Hepatocyte (in vitro differentiated cells): ENCODE measurements around the gene BICDL1. TPM values are rescaled to one million over a fixed set of nuclear protein-coding genes. Genes with fewer than 3 reads are reported as not detected.

Source experiments
- DNase-seq: peaks from one replicate; pipeline ENCODE4 v3.0.0-alpha.2; 2016; ENCODE audit warnings: low spot score
- H2AFZ ChIP-seq: fragments of 200-600 bp; sonication (generic); 2 replicates; pipeline ENCODE4 v1.6.0; 2016; ENCODE audit warnings: antibody characterized with exemption, mild to moderate bottlenecking
- H3K27ac ChIP-seq: fragments of 200-600 bp; sonication (generic); 2 replicates; pipeline ENCODE4 v1.5.1; 2016; ENCODE audit warnings: mild to moderate bottlenecking
- H3K27me3 ChIP-seq: fragments of 200-600 bp; sonication (generic); 2 replicates; pipeline ENCODE4 v1.6.1; 2016
- H3K36me3 ChIP-seq: fragments of 200-600 bp; sonication (generic); replicated peaks from 2 replicates; pipeline ENCODE4 v1.5.1; 2016; ENCODE audit warnings: low read depth; ENCODE audit not compliant: insufficient read depth
- H3K4me1 ChIP-seq: fragments of 200-600 bp; sonication (generic); 2 replicates; pipeline ENCODE4 v1.5.1; 2016; ENCODE audit warnings: mild to moderate bottlenecking, moderate library complexity; ENCODE audit not compliant: insufficient read depth
- H3K4me2 ChIP-seq: fragments of 200-600 bp; sonication (generic); 2 replicates; pipeline ENCODE4 v1.6.0; 2016
- H3K4me3 ChIP-seq: fragments of 200-600 bp; sonication (generic); 2 replicates; pipeline ENCODE4 v1.5.1; 2016; ENCODE audit warnings: mild to moderate bottlenecking
- H3K79me2 ChIP-seq: fragments of 200-600 bp; sonication (generic); 2 replicates; pipeline ENCODE4 v1.6.0; 2017; ENCODE audit warnings: mild to moderate bottlenecking
- H3K9me2 ChIP-seq: fragments of 200-600 bp; sonication (generic); replicated peaks from 2 replicates; pipeline ENCODE4 v1.6.0; 2017; ENCODE audit warnings: mild to moderate bottlenecking; ENCODE audit not compliant: insufficient read depth
- H3K9me3 ChIP-seq: fragments of 200-600 bp; sonication (generic); 2 replicates; pipeline ENCODE4 v1.5.1; 2016; ENCODE audit warnings: low read depth, mild to moderate bottlenecking
- H4K20me1 ChIP-seq: fragments of 200-600 bp; sonication (generic); 2 replicates; pipeline ENCODE4 v1.6.0; 2016; ENCODE audit warnings: mild to moderate bottlenecking; ENCODE audit not compliant: insufficient read depth, poor library complexity, severe bottlenecking
- CTCF ChIP-seq: fragments of 200-600 bp; sonication (generic); IDR thresholded peaks from 2 replicates; pipeline ENCODE4 v1.5.1; 2016; ENCODE audit warnings: antibody characterized with exemption, mild to moderate bottlenecking; ENCODE audit not compliant: poor library complexity
- EZH2 ChIP-seq: fragments of 200-600 bp; sonication (generic); IDR thresholded peaks from 2 replicates; pipeline ENCODE4 v1.6.1; 2016; ENCODE audit warnings: antibody characterized with exemption, mild to moderate bottlenecking, borderline replicate concordance
- EZH2phosphoT487 ChIP-seq: fragments of 200-600 bp; sonication (generic); IDR thresholded peaks from one replicate; pipeline ENCODE4 v1.6.1; 2018; ENCODE audit warnings: antibody characterized with exemption, mild to moderate bottlenecking, low read depth, moderate library complexity; ENCODE audit not compliant: unreplicated experiment, severe bottlenecking
- WGBS: methylation state at CpG from one replicate; pipeline ENCODE4 v1.1.6; 2016; ENCODE audit warnings: low lambda C conversion rate; ENCODE audit errors: missing lambda C conversion rate; 5-methylcytosine and 5-hydroxymethylcytosine counted together
- polyA plus RNA-seq: library from polyadenylated mRNA; unstranded; fragments of >200 nt; fragmentation: Nextera tagmentation; extraction: Ambion mirVana; gene quantifications from 2 replicates; pipeline ENCODE4 v1.2.1, GENCODE V29; 2016
- total RNA-seq: library from RNA; depleted of rRNA; stranded (reverse); fragments of >200 nt; gene quantifications from 2 replicates; pipeline ENCODE4 v1.2.3, GENCODE V29; 2014

The BICDL1 gene
- total and polyA plus RNA-seq, 2 experiments from 2014 or later = 10.6 to 21.9 TPM

DNA sequence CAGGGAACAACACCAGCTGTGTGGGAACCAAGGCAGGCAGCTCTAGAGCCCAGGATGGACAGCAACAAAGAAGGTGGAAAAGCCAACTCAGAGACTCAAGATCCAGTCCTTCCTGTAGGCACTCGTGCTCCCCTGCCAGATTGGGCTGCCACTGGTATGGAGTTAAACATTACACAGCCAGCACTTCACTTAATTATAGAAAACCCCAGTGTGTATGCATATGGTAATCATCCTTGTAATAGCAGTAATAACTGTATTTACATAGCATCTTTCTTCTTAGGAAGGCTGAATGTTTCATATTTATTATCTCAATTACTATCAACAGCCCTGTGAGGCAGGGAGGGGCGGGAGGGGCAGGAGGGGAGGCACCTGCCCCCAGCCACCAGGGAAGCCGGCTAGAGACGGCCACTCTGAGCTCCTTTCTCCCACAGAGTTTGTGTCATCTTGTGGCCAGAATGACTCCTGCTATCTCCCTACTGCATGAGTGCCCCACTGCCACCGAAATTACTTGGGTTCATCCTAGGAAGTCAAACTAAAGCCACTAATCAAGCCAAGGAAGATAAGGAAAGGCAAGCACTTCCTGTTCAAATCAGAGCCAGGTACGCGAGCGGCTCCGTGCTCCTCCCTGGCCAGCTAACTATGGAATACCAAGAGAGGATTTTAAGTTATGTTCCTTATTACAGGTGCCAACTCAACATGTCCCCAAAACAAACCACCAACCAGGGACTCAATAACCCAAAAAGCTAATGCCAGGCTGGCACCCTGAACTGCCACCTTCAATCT lies 143.2 kb downstream of the BICDL1 start:
- no peaks in the 10 kb centered on the region for H4K20me1 ChIP-seq
- H3K4me1 ChIP-seq = no peaks in the 10 kb centered on the region
- no peak for TF ChIP-seq EZH2phosphoT487
- TF ChIP-seq EZH2 = no peak
- TF ChIP-seq CTCF = no peak
- WGBS = 90% methylated on average over 9 of the region's 9 CpGs
- no peak for DNase-seq
- H3K27me3 ChIP-seq = no peaks in the 10 kb centered on the region
- no peak overlapping the region for H2AFZ ChIP-seq
- no peak overlapping the region for H3K4me3 ChIP-seq
- no peaks in the 10 kb centered on the region for H3K9me3 ChIP-seq
- H3K36me3 ChIP-seq = no peaks in the 10 kb centered on the region
- H3K9me2 ChIP-seq = no peaks in the 10 kb centered on the region
- no peak overlapping the region for H3K27ac ChIP-seq
- H3K4me2 ChIP-seq = no peak overlapping the region
- H3K79me2 ChIP-seq = no peaks in the 10 kb centered on the region

DNA sequence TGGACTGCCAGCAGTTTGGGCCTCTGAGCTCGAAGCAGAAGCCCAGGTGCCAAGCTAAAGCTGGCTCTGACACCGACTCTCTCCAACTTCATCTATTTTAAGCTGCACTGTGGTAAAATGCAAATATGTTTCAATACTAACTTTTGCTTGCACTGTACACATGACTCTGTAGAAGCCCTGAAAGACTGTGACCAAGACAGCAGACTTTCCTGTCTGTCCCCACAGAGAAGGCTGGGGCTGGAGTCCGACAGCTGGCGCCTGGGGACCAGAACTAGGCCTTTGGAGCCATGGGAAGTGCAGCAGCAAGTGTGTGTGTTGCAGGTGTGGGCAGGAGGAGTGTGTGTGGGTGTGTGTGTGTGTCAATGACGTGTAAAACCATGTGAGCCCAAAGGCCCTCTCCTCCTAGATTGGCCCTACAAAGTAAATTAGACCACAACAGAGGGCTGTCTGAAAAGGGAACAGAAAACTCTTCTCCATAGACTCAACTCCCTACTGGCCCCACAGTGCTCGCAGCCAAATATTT lies 143.9 kb downstream of the BICDL1 start:
- H3K9me2 ChIP-seq = no peaks in the 10 kb centered on the region
- DNase-seq = no peak

DNA sequence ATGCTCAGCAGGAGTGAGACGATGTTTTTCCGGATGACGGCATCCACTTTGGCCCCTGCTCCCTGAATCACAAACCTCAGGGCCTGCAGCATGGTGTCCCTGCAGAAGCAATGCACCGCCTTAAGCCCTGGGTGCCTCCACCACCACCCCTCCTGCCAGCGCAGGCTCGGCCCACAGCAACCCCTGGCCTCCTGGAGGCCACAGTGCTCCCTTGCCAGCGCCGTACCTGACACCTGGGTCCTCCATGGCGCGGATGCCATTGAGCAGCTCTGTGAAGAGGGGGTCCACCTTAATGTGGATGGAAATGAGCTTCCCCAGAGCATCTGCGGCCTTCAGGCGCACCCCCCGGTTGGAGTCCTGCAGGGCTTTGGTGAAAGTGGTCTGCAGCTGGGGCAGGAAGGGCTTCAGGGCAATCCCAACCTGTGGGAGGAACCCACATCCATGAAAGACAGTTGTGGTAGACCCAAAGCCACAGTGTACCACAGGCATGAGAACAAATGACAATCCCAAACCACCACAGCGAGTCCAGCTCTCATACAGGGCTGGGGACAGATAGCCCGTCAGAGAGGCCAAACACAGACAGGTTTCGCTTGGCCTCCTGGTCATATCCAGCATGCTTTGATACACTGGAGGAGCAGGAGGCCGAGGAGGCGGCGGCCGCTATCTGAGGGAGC lies 145.4 kb downstream of the BICDL1 start:
- no peak overlapping the region for H3K4me2 ChIP-seq
- TF ChIP-seq EZH2phosphoT487 = no peak
- TF ChIP-seq EZH2 = no peak
- no peak for TF ChIP-seq CTCF
- H3K9me3 ChIP-seq = no peaks in the 10 kb centered on the region
- H3K27ac ChIP-seq = no peak overlapping the region
- H4K20me1 ChIP-seq = no peaks in the 10 kb centered on the region
- no peak for DNase-seq
- no peaks in the 10 kb centered on the region for H3K79me2 ChIP-seq
- no peak overlapping the region for H2AFZ ChIP-seq
- H3K4me3 ChIP-seq = no peak overlapping the region
- H3K4me1 ChIP-seq = no peaks in the 10 kb centered on the region
- H3K9me2 ChIP-seq = no peaks in the 10 kb centered on the region
- WGBS = 98% methylated on average over 20 of the region's 20 CpGs
- H3K27me3 ChIP-seq = no peaks in the 10 kb centered on the region
- H3K36me3 ChIP-seq = no peaks in the 10 kb centered on the region

More for the DNA sequence above, 143.9 kb downstream of the BICDL1 start:
- no peaks in the 10 kb centered on the region for H3K79me2 ChIP-seq
- no peaks in the 10 kb centered on the region for H3K27me3 ChIP-seq
- WGBS = 96% methylated on average over 6 of the region's 6 CpGs
- no peak overlapping the region for H3K4me3 ChIP-seq
- H3K9me3 ChIP-seq = no peaks in the 10 kb centered on the region
- no peak for TF ChIP-seq EZH2
- no peak for TF ChIP-seq EZH2phosphoT487
- TF ChIP-seq CTCF = no peak
- H3K4me2 ChIP-seq = no peak overlapping the region
- H3K36me3 ChIP-seq = no peaks in the 10 kb centered on the region
- no peak overlapping the region for H2AFZ ChIP-seq
- no peaks in the 10 kb centered on the region for H3K4me1 ChIP-seq
- no peak overlapping the region for H3K27ac ChIP-seq
- H4K20me1 ChIP-seq = no peaks in the 10 kb centered on the region
